IPS-11a (cell line): ENCODE measurements around the gene IL4I1.
"Not testable (repeated sequence)": the region's sequence is repeated elsewhere in the genome, so short reads cannot be mapped to it uniquely, and the experiment has no call there.

Experiments
- H3K4me3 ChIP-seq: one replicate; pipeline ENCODE4 v1.5.1; 2013; ENCODE audit warnings: low read depth, low read length, control low read depth

The IL4I1 gene, protein sequence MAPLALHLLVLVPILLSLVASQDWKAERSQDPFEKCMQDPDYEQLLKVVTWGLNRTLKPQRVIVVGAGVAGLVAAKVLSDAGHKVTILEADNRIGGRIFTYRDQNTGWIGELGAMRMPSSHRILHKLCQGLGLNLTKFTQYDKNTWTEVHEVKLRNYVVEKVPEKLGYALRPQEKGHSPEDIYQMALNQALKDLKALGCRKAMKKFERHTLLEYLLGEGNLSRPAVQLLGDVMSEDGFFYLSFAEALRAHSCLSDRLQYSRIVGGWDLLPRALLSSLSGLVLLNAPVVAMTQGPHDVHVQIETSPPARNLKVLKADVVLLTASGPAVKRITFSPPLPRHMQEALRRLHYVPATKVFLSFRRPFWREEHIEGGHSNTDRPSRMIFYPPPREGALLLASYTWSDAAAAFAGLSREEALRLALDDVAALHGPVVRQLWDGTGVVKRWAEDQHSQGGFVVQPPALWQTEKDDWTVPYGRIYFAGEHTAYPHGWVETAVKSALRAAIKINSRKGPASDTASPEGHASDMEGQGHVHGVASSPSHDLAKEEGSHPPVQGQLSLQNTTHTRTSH

DNA sequence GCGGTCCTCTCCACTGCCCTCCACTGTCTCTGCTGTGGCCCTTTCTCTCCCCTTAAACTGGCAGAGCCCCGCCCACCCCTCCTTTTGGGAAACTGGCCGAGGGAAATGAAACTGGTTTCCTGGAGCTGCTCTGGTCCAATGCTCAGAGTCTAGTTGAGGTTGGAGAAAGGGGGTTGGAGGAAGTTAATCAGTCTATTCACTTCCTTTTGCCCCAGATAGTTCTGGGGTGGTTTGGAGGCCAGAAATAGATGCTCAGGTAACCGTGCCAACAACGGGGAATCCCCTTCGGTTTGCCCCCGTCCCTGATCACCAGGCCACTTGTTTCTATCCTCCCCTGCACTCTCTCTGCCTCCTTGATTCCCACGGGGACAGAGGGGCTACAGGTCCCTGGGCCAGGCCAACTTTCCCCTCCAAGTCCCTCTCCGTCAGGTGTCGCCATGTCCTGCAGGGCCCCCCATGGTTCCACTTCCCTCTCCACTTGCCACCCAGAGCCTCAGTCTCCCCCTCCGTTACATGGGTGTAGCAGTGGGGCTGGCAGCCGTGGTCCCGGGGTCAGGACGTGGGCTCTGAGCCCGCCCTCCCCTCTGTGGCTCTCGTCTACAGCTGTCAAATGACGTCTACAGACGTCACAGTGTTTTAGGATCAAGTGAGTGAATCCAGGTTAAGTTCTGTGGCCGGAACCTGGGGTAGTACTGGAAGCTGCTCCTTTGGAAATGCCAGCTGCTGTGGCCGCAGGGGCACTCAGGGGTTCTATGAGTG is at the start of gene IL4I1:
TSS of gene IL4I1 (minus strand) at position 25 of the 759 bp plus-strand sequence. CDS start 727 bp downstream, outside the sequence.
- H3K4me3 ChIP-seq, result no peak within 1 kb of the TSS

DNA sequence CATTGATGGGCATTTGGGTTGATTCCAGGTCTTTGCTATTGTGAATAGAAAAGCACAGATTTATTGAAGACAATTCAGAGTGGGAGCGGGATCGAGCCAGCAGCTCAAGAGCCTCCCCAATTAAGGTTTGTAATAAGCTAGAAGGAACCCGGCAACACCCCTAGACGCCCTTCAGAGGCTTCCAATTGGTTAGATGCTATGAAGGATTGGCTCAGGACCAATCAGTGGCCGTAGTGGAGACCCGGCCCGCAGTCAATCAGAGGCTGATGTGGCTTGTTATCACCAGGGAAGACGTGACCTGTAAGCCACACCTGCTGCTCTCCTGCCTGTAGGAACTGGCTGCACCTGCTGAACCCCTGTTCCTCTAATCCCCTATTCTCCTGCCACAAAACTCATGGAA is 49.7 kb upstream of the IL4I1 start:
- H3K4me3 ChIP-seq, result no peak overlapping the region

GRCh38 chr19:49944567-49944966 is 47.9 kb upstream of the IL4I1 start:
- not testable (repeated sequence) for H3K4me3 ChIP-seq

- no peak overlapping the region for H3K4me3 ChIP-seq
Measured at GRCh38 chr19:49940482-49940791, 43.8 kb upstream of the IL4I1 start.

DNA sequence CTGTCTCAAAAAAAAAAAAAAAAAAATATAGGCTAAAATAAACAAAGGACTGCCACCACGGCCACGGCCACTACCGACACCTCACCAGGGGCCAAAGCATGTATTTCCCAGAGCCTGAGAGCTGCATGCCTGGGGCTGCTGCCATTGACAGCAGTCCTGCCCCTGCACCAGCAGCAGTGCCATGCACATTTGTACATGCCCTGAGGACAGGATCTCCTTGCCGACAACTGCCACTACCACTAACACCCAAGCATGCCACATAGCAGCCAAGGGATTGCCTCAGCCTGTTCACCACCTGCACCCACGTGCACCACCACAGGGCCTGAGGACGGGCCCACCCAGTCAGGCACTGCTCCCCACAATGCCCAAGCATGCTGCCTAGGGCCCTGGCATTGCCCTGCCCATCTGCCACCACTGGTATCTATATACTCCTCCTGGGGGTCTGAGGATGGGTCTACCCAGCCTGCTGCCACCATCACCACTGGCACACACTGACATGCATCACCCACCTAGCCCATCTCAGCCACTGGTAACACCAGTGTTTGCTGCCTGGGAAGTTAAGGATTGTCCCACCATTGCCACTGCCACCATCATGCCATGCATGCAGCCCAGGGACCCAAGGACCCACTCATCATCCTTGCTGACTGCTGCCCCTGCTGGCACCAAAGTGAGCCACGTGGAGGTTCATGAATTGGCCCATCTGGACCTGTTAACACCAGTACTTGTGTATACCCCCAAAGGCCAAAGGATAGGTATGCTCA is 43.2 kb upstream of the IL4I1 start:
- H3K4me3 ChIP-seq, result no peak overlapping the region

DNA sequence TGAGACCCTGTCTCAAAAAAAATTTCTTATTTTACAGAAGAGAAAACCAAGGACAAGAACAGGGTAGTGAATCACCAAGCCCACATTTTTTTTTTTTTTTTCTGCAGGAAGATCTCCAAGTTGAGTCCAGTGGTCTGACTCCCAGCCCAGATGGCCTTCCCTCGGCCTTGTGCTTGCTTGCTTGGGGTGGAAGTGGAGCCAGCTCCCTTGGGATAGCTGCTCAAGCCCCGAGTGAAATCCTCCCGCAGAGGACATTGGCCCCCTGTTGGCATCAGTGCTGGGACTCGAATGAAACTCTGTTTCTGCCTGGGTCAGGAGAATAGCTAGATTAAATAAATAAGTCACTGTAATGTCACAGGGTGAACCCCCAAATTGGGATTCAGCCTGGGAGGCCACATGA is 42.0 kb upstream of the IL4I1 start:
- no peak overlapping the region for H3K4me3 ChIP-seq

DNA sequence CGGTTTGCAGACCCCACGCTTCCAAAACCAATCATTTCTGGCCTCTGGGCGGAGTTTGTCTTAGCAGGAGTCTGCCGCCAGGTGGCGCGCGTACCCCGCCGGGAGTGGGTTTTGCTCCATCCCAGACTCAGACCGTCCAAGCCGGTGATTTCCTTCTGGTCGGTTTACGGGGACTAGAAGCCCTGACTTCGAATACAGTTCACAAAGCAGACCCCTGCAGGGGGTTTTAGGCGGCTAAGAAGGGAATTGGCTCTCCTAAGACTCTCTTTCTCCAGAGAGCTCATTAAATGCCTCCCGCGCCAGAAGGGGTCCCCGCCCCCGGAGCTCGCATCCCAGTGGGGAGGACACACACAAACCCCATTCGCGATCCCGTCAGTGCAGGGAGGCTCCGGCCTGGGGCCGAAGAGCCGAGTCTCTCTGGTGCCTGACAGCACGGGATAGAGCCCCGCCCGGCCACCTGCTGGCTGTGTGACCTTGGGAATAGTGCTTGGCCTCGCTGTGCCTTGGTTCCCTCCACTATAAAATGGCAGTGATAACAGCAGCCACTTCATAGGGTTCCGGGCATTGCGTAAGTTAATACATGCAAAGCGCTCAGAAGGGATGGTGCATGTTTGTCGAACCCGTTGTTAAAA is 41.2 kb upstream of the IL4I1 start:
- H3K4me3 ChIP-seq, result no peak overlapping the region

GRCh38 chr19:49936549-49936948 is 39.9 kb upstream of the IL4I1 start:
- H3K4me3 ChIP-seq, result no peak overlapping the region

GRCh38 chr19:49933643-49934042 is 37.0 kb upstream of the IL4I1 start:
- H3K4me3 ChIP-seq, result no peak overlapping the region

GRCh38 chr19:49932731-49933131 is 36.0 kb upstream of the IL4I1 start:
- H3K4me3 ChIP-seq, result no peak overlapping the region

DNA sequence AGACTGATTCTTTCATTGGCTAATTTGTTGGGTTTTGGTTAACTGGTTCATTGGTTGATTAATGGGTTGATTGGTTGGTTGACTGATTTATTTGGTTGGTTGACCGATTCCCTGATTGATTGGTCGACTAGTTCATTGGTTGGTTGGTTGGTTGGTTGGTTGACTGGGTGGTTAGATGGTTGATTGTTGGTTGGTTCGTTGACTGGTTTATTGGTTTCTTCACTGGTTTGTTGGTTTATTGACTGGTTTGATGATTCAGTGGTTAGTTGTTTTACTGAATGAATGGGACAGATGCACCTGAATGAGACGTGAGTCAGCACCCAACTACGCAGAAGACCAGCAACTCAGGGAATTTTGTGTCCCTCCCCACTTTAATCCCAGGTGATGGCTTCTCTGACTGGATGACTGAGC is 35.4 kb upstream of the IL4I1 start:
- no peak overlapping the region for H3K4me3 ChIP-seq

GRCh38 chr19:49931293-49932040 is 34.8 kb upstream of the IL4I1 start:
- H3K4me3 ChIP-seq, result no peak overlapping the region

DNA sequence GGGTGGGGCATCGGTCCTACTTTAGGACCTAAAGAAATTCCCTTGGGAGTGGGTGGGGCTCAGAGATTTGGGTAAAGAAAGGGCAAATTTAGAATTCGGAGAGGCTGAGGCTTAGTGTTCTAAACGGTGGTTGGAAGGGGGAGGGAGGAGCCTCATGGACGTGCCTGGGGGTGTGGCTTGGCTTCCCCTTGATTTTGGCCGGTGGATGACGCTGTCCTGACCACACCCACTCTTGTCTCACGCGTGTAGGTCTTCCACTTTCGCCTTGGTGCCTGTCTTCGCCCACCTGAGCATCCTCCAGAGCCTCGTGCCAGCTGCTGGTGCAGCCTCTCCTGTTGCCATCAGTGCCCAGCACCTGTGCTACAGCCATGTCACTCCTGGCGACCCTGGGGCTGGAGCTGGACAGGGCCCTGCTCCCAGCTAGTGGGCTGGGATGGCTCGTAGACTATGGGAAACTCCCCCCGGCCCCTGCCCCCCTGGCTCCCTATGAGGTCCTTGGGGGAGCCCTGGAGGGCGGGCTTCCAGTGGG is 33.9 kb upstream of the IL4I1 start:
- H3K4me3 ChIP-seq, result peak overlapping the region; percentile 42

DNA sequence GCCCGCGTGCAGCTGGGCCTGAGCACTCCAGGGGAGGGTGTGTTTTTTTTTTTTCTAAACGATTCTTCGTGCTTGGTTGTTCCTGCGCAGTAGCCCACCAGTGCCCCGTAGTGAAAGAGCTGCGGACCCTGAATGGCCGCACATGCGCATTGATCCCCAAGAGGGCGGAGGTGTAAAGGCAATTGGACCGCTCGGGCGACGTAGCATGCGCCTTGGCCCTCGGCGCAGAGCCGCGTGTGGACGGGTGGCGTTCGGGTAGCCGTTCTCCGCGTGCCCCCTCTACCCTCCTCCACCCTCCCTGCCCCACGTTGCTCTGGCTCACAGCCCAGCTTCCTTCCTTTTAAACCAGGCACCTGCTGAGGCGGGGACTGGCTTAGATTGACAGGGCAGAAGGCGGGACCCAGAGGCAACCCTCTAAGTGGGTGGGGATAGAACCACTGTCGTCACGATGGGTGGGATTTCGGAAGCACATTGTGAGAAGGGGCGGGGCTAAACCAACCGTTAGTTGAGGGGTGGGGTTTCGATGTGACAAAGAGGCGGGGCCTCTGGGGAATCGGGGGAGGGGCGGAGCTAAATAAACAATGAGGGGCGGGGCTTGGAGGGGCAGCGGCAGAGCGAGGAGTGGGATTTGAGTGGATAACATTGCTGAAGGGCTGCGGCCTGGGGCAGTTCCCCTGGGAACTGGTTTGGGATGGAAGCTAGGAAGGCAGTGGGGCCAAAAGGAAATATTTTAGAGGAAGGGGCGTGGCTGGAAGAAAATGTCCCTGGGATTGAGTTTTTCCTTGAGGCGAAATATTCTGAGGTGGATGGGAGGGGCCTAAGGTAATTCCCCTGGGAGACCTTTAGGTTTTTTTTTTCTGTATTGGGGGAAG is 33.2 kb upstream of the IL4I1 start:
- peak overlapping the region; percentile 79 for H3K4me3 ChIP-seq

GRCh38 chr19:49929121-49929610 is 32.5 kb upstream of the IL4I1 start, which contains the start of the genes ATF5 and NUP62:
TSS of gene ATF5 (plus strand) at chr19:49929205. CDS start at chr19:49930851, 1,646 bp downstream.
TSS of gene NUP62 (minus strand) at chr19:49929504. CDS start at chr19:49909807, 19,697 bp downstream.
- H3K4me3 ChIP-seq, result peak within 1 kb of the TSS; percentile 79

DNA sequence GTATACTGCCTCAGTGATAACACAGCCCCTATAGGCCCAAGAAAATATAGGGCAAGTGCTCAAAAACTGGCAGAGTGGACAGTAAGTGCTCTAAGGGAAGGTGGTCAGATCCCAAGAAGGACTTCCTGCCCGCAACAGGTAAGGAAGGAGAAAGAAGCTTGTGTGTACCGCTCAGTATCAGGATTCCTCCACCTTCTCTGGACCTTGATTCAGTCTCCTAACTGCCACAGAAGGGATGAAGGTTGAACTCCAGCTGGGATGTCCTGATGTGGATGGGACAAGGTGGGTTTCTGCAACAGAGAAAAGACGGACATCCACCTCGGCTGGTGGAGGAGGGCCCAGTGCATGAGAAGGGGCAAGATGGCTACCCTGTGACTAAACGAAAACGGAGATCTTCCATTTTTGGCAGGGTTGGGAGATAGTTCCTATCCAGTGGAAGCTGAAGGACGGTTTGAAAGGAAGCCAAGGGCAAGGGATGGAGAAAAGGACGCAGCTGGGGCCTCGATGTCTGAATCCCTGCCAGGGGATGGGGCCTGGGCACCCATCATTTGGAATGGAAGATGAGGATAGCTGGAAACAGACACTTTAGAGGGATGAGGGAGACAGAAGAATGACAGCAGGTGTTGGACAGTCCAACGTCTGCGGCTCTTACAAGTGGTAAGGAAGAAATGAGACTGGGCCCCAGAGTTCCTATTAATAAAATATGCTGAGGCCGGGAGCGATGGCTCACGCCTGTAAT is 31.0 kb upstream of the IL4I1 start:
- H3K4me3 ChIP-seq, result no peak overlapping the region

DNA sequence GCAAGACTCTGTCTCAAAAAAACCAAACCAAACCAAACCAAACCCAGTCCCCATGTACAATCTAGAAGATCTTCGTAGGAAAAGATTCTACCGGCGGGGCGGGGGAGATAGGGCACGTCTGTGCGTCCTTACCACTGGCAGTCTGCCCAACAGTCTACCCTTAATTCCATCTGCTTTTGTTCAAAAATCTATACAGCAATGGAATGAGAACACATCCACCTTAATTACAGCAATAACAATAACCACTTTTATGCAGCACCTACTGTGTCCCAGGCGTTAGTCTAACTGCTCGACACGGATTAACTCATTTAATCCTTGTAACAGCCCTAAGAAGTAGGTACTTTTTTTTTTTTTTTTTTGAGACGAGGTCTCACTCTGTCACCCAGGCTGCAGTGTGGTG is 29.8 kb upstream of the IL4I1 start:
- no peak overlapping the region for H3K4me3 ChIP-seq

DNA sequence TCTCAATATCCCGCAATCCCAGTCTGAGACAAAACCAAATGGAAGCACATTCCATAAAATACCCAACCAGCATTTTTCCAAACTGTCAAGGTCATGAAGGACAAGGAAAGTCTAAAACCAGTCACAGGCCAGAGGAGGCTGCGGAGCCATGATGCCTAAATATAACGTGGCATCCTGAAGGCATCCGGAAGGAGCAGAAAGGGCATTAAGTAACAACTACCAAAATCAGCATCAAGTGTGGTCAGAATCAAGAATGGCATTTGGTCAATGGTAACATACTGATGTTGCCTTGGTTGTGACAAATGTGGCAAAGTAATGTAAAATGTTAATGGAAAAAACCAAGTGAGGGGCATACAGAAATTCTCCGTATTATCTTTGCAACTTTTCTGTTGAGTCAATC is 28.8 kb upstream of the IL4I1 start:
- no peak overlapping the region for H3K4me3 ChIP-seq
